Right lobe of liver (tissue), 6 donors: ENCODE results near the gene IL1RL1. TPM values are rescaled to one million over a fixed set of nuclear protein-coding genes. Genes with fewer than 3 reads are reported as not detected.

ENCODE experiments used
- ATAC-seq, 4 donors: fragments of 200-7000 bp; cut with Tn5 transposase; one replicate each; pipeline ENCODE4 v1.9.1; 2020; ENCODE audit warnings: mild to moderate bottlenecking in 4 of 4, moderate library complexity in 4 of 4
- DNase-seq, 3 donors: peaks; one replicate each; pipeline ENCODE4 v3.0.0-alpha.2; 2020
- H3K27ac ChIP-seq, 3 donors: fragments of 200-600 bp; one replicate each; pipeline ENCODE4 v1.8.0; 2022
- H3K27me3 ChIP-seq, 2 donors: fragments of 200-600 bp; one replicate each; pipeline ENCODE4 v1.8.0; 2022
- H3K36me3 ChIP-seq, 4 donors: fragments of 200-600 bp; sonication (generic) in 1 of 4; one replicate each; pipeline versions ENCODE4 v1.5.1 to v1.8.0; 2017 to 2022; ENCODE audit warnings: control low read depth in 1 of 4
- H3K4me1 ChIP-seq, 4 donors: fragments of 200-600 bp; sonication (generic) in 1 of 4; one replicate each; pipeline versions ENCODE4 v1.5.1 to v1.8.0; 2017 to 2022; ENCODE audit warnings: control low read depth in 1 of 4
- H3K4me3 ChIP-seq, 3 donors: fragments of 200-600 bp; one replicate each; pipeline ENCODE4 v1.8.0; 2022
- H3K9me3 ChIP-seq, 4 donors: fragments of 200-600 bp; sonication (generic) in 1 of 4; one replicate each; pipeline versions ENCODE4 v1.5.1 to v1.8.0; 2017 to 2022; ENCODE audit warnings: control low read depth in 1 of 4
- POLR2A ChIP-seq: fragments of 450-650 bp; IDR thresholded peaks from one replicate; pipeline ENCODE4 v1.6.1; 2017; ENCODE audit warnings: antibody characterized with exemption, mild to moderate bottlenecking
- WGBS: methylation state at CpG from one replicate; pipeline ENCODE4 v1.1.6; 2018; ENCODE audit warnings: low coverage, low lambda C conversion rate; ENCODE audit not compliant: insufficient coverage; ENCODE audit errors: missing lambda C conversion rate; 5-methylcytosine and 5-hydroxymethylcytosine counted together
- intact Hi-C, 2 donors: fragments of 100-400 bp; cut with DNase I; formaldehyde crosslinking; loops; one replicate each; pipeline versions ENCODE4 v1.11.2 to v1.14.1; 2022
- total RNA-seq, 6 experiments: library from RNA; depleted of rRNA in 2 of 6; stranded (reverse); fragments of >200 nt in 2 of 6; fragmentation: NEBNext Ultra II Directional in 3 of 6; extraction: Animal tissue kit (Norgen Biotek cat#: 25700) in 3 of 6; gene quantifications; one replicate each; pipeline versions ENCODE4 v1.1.0 to v1.2.4, GENCODE V29; 2016 to 2023
- TF ChIP-seq, protein P1 (sequence below), 4 donors: fragments of 200-600 bp in 3 of 4; fragments of 450-650 bp in 1 of 4; IDR thresholded peaks; one replicate each; pipeline versions ENCODE4 v1.5.1 to v1.8.0; 2016 to 2022; ENCODE audit warnings: antibody characterized with exemption in 4 of 4, mild to moderate bottlenecking in 2 of 4
- donor health status: DM: no; HTN: yes; CAD: no.
- donor health status: DM: no; HTN: no; CAD: no.
- donor health status: DM: no; HTN: no; CAD: no.
- donor health status: DM: no; HTN: yes; CAD: no.
- donor health status: DM: no; HTN: yes; CAD: no.

Gene IL1RL1
- total RNA-seq, 6 experiments from 2014 or later, result 2.0 to 18.0 (median 4.2) TPM

DNA sequence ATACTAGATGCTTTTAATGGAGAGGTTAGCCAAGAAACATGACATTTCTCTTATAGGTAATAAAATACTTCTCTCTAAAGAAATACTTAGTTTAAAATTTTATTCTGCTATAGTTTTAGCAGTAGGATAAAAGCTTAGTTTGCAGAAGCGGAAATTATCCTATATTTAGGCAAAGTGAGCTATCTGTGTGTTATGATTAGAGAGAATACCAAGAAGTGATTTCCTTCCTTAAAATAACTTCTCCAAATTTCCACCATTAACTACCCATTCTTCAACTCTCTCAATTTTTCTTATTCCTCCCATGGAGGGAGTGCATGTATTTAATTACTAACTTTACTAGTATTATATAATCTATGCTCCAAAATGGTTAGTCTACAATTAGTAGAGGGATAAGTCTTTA lies 15.8 kb upstream of the IL1RL1 start:
- Histone ChIP-seq H3K4me1 (no peaks in the 10 kb centered on the region), H3K4me3 (no peak overlapping the region), H3K27me3 (no peaks in the 10 kb centered on the region), H3K36me3 (no peaks in the 10 kb centered on the region), H3K9me3 (no peaks in the 10 kb centered on the region), H3K27ac (no peak overlapping the region)
- TF ChIP-seq POLR2A, result no peak
- TF ChIP-seq, protein P1, sequence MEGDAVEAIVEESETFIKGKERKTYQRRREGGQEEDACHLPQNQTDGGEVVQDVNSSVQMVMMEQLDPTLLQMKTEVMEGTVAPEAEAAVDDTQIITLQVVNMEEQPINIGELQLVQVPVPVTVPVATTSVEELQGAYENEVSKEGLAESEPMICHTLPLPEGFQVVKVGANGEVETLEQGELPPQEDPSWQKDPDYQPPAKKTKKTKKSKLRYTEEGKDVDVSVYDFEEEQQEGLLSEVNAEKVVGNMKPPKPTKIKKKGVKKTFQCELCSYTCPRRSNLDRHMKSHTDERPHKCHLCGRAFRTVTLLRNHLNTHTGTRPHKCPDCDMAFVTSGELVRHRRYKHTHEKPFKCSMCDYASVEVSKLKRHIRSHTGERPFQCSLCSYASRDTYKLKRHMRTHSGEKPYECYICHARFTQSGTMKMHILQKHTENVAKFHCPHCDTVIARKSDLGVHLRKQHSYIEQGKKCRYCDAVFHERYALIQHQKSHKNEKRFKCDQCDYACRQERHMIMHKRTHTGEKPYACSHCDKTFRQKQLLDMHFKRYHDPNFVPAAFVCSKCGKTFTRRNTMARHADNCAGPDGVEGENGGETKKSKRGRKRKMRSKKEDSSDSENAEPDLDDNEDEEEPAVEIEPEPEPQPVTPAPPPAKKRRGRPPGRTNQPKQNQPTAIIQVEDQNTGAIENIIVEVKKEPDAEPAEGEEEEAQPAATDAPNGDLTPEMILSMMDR (IDR thresholded peaks at IDR 0.05), result no peak
- no peak for DNase-seq
- 37% methylated on average over 1 of the region's 1 CpG for WGBS
- intact Hi-C loops, result no loop called here
- ATAC-seq, result no peak

DNA sequence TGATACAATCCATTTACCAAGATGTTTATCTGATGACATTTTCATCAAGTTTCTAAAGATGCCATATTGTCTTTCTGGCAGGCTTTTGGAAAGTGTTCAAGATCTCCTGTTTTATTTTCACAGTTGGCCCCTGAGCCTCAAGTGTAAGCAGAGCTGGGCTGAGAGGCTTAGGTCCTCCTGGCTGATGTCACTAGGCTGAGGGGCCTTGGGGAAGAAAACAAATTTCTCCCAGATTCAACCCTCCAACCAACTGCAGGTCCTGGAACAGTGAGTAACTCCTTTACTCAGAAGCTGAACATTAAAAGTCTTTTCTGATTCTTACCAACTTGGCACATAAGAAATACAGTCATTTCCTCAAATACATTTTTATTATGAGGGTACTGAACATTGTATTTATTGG lies 14.9 kb upstream of the IL1RL1 start:
- Histone ChIP-seq H3K27me3 (no peaks in the 10 kb centered on the region), H3K36me3 (no peaks in the 10 kb centered on the region), H3K9me3 (no peaks in the 10 kb centered on the region), H3K27ac (no peak overlapping the region), H3K4me3 (no peak overlapping the region), H3K4me1 (no peaks in the 10 kb centered on the region)
- ATAC-seq, result no peak
- intact Hi-C loops, result no loop called here
- no peak for DNase-seq
- TF ChIP-seq, protein P1 (IDR thresholded peaks at IDR 0.05), result no peak
- no peak for TF ChIP-seq POLR2A

DNA sequence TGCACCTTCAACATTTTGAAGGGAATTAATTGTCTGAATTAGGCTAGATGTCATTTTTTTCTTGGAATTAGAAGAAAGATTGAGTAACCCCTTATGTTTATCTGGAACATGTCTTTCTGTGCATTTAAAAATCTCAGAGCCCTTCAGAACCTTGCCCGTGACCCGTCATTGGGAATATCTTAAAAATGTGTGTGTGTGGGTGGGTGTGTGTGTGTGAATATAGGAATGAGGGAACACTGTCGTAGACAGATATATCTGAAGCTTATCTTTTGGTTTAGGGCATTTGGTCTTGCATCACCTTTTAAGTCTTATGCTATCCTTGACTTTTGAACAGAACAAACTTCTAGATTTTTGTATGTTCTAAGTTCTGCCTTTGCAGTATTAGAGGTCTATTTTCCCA lies 13.5 kb upstream of the IL1RL1 start:
- no peak for ATAC-seq
- no peak for TF ChIP-seq POLR2A
- TF ChIP-seq, protein P1 (IDR thresholded peaks at IDR 0.05), result no peak

DNA sequence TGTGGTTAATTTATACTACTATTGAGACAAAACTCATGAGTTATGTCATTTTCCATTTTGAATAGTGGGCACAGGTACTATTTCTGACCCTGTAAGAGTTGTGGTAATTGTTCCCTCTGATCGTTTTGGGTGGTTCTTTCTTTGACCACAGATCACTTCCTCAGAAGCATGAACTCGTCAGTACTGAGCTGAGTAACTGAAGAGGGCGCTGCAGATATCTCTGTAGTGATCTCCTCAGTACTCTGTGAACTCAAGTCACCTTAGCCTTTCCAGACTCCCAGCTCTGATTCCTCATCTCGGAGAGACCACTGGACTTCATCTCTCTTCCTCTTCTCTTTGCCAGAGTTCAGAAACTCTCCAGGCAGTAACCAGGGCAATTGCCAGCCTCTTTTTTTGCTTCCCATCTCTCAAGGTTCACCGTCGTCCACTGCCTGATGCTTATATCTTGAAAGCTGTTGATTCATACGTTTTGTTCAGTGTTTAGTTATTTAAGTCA lies 9.4 kb upstream of the IL1RL1 start:
- Histone ChIP-seq H3K9me3 (no peaks in the 10 kb centered on the region), H3K27me3 (no peaks in the 10 kb centered on the region), H3K36me3 (no peaks in the 10 kb centered on the region), H3K27ac (no peak overlapping the region), H3K4me3 (no peak overlapping the region), H3K4me1 (no peaks in the 10 kb centered on the region)
- 16% methylated on average over 7 of the region's 7 CpGs for WGBS
- intact Hi-C loops, result no loop called here
- no peak for DNase-seq
- TF ChIP-seq, protein P1 (IDR thresholded peaks at IDR 0.05), result peak in 1 of 4 donors; percentile 24
- no peak for TF ChIP-seq POLR2A
- peak; percentile 48 to 63 (median 53) for ATAC-seq

More for the DNA sequence above, 13.5 kb upstream of the IL1RL1 start:
- Histone ChIP-seq H3K9me3 (no peaks in the 10 kb centered on the region), H3K4me3 (no peak overlapping the region), H3K36me3 (no peaks in the 10 kb centered on the region), H3K27me3 (no peaks in the 10 kb centered on the region), H3K4me1 (no peaks in the 10 kb centered on the region), H3K27ac (no peak overlapping the region)
- WGBS, result 77% methylated on average over 3 of the region's 3 CpGs
- intact Hi-C loops, result no loop called here
- DNase-seq, result no peak

DNA sequence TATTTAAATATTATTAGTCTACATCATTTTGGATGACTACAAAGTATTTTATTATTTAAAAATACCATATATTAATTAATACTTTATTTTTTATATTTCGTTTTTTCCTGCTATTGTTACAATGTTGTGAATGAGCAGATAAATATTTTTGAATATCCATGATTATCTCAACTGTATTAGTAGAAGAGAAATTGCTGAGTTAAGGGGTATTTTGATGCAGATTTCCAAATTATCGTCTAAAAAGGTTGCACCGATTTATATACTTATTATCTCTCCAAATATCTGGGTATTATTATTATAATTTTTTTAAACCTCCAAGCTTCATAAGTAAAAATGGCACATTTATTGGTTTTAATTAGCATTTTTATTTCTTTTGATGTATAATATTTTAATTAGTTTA lies 8.9 kb upstream of the IL1RL1 start:
- 66% methylated on average over 3 of the region's 3 CpGs for WGBS
- Histone ChIP-seq H3K4me1 (no peaks in the 10 kb centered on the region), H3K9me3 (no peaks in the 10 kb centered on the region), H3K27me3 (no peaks in the 10 kb centered on the region), H3K27ac (no peak overlapping the region), H3K4me3 (no peak overlapping the region), H3K36me3 (no peaks in the 10 kb centered on the region)
- intact Hi-C loops, result no loop called here
- TF ChIP-seq, protein P1 (IDR thresholded peaks at IDR 0.05), result no peak
- no peak for TF ChIP-seq POLR2A
- DNase-seq (no peak), ATAC-seq (no peak)
